ENCODE measurements around the gene WFDC9.
"Not testable (repeated sequence)": the region's sequence is repeated elsewhere in the genome, so short reads cannot be mapped to it uniquely, and the experiment has no call there.

WFDC9 gene

DNA sequence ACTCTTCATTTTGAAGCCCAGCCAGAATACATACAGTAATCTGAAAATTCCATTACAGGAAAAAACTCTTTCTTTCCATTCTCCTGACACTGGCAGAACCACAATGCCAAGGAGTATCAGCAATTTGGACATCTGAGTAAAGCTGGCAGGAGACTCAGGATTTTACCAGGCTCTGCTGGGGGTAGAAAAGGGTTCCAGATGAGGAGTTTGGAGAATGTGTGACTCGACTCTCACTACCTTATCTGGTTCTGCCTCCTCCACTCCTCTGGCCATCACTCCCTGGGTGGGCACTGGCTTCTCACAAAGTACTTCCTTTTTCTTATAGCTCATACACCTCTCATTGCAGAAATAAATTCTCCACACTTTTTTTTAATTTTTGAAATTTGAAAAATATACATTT is 41.4 kb downstream of the WFDC9 start:
- no peak for DNase-seq

DNA sequence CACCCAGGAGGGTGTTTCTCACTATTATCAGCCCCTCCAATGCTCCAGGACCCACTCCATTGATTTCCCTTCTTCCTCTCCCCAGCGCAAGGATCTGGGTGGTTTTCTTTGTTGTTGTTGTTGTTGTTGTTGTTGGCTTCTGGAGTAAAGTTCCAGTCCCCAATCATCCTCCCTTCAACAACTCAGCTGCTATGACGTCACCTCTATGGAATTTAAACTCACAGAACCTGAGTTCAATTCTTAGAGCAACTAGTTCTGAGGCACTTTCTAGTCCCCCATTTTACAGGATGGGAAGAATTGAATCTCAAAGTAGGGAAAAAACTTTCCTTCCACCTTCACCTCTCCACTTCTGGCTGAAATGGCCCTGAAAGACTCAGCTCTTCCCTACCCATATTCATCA is 42.3 kb downstream of the WFDC9 start:
- DNase-seq: no peak

DNA sequence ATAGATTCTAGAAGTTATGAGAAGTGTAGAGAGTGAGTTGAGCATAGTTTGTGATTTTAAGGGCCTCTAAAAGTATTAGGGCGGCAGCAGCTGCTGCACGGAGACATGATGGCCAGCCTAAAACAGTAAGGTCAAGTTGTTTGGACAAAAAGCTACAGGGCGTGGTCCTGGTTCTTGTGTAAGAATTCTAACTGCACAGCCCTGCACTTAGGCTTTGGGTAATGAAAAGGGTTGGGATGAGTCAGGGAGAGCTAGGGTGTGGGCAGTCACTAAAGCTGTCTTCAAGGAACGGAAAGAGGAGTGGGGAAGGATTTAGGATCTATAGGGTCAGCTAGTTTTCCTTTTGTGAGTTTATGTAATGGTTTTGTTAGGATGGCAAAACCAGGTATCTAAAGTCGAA is 45.1 kb downstream of the WFDC9 start:
- not testable (repeated sequence) for DNase-seq

DNA sequence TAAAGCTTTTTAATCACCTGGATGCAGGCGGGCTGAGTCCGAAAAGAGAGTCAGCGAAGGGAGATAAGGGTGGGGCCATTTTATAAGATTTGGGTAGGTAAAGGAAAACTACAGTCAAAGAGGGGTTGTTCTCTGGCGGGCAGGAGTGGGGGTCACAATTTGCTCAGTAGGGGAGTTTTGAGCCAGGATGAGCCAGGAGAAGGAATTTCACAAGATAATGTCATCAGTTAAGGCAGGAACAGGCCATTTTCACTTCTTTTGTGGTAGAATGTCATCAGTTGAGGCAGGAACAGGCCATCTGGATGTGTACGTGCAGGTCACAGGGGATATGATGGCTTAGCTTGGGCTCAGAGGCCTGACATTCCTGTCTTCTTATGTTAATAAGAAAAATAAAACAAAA is 46.8 kb downstream of the WFDC9 start:
- not testable (repeated sequence) for DNase-seq

DNA sequence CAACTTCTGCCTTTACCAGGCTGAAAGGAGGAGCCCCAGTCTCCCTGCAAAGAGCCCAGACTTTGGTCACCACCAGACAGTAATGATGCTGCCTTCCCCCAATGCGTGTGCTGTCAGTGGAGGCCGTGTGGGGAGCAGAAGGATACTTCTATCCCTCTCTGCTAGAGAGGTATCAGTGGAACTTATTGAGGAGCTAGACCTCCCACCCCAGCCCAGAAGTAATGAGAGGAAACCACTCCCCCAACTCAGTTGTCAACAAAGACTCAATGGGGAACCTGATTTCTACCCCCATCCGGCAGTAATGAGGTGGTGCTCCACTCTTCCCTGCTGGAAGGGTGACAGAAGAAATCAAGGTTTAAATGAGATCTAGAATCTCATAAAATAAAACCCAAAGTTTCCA is 47.6 kb downstream of the WFDC9 start:
- no peak for DNase-seq

DNA sequence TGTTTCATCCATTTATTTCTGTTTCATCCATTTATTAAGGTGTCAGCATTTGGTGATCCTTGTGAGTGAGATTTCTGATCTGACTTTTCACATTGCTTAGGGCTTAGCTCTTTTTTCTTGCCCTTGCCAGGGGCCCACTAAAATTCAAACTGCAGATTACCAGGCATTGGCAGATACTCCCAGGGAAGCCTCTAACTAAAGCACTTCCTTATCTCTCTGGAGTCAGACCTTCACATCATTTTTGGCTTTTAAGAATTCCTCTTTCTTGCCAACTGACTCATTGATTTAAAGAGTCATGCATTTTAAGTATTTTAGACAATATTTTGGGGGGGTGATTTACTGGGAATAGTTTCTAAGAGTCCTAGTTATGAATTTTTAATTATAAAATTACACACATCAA is 49.4 kb downstream of the WFDC9 start:
- no peak for DNase-seq

DNA sequence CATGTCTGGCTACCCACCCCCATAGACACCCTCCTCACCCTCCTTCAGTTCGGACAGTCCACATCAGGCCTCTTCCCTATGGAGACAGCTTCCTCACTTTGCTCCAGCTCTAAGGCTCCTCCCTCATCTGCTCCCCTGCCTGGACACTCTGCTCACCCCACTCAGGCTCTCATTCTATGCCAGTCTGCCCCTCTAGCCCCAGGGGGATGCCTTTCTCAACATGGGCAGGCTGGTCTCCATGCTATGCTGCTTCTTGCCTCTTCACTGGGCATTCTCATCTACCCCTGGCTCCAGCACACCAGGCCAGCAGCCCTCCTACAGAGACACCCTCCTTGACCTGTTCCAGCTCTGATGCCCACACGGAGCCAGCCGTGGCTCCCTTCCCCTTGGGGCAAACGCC is 51.9 kb downstream of the WFDC9 start, which contains the start of gene WFDC8:
Gene WFDC8, minus strand, starts transcription at position 101 of the 400 bp plus-strand sequence. Its CDS starts 37 bp downstream, at position 64.
- DNase-seq: no peak

DNA sequence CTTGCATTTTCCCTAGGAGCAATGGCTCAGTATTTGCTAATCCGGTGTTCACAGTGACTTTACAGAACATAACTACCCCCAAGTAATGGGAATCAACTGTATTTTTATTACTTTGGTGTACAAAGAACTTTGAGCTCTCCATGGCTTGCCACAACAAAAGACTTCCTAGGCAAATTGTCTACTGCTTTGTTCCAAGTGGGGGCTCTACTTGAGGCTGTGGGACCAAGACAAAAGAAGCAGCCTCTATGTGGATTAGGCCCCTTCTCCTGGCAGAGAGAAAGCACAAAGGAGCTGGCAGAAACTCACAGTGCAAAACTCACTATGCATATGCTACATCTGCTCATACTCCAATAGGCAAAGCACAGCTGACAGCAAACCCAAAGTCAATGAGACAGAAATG is 52.9 kb downstream of the WFDC9 start:
- no peak for DNase-seq

DNA sequence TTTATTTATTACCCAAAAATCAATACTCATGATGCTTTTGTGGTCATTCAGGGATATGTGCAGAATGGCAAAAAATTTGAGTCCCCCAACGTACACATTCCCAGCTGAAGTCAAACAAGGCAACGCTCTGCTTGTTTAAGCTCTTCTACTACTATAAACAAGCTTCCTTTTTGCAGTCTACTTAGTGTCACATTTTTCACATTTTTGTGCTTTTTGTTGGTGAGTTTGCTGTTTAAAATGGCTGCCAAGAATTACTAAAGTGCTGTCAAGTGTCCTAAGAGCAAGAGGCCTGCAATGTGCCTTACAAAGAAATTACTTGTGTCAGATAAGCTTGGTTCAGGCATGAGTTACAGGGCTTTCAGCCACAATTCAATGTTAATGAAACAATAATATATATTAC is 54.1 kb downstream of the WFDC9 start:
- no peak for DNase-seq

DNA sequence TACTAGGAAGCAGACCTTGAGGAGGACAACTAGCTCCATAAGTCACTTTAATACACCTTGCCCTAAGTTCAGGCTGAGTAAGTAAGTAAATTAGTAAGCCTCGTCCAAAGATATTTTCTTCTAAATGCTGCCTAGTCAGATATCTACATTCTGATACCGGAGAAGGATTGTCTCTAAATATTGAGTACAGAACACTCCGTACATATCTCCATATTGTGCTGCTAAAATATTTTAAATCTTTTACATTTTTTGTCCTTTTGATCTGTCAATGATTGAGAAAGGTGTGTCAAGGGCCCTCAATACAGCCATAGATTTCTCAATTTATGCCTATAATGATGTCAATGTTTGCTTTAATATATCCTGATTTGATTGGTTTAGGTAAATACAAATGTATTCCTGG is 55.2 kb downstream of the WFDC9 start:
- DNase-seq: no peak

DNA sequence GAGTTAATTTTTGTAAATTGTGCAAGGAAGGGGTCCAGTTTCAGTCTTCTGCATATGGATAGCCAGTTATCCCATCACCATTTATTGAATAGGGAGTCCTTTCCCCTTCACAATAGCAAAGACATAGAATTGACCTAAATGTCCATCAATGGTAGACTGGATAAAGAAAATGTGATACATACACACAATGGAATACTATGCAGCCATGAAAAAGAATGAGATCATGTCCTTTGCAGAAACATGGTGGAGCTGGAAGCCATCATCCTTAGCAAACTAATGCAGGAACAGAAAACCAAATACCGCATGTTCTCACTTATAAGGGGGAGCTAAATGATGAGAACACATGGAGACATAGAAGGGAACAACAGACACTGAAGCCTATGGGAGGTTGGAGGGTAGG is 61.4 kb downstream of the WFDC9 start:
- DNase-seq: not testable (repeated sequence)

DNA sequence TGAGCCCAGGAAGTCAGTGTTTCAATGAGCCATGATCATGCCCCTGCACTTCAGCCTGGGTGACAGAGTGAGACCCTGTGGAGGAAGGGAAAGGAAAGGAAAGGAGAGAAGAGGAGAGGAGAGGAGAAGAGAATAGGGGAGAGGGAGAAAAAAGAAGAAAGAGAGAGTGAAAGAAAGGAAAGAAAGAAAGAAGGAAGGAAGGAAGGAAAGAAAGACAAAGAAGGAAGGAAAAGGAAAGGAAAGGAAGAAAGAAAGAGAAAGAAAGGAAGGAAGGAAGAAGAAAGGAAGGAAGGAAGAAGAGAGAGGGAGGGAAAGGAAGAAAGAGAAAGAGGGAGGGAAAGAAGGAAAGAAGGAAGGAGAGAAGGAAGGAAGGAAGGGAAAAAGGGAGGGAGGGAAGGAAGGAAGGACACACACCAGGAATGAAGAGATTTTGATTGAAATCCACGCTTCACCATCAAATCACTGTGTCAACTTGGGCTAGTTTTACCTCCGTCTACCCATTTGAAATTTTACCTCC is 66.3 kb downstream of the WFDC9 start:
- DNase-seq: no peak
